Kidney (tissue), 14 donors: ENCODE measurements around the gene FRMD4A. TPM values are rescaled to one million over a fixed set of nuclear protein-coding genes. Genes with fewer than 3 reads are reported as not detected.

Experiments
- DNase-seq, 5 donors: peaks; one replicate each; pipeline ENCODE4 v3.0.0-alpha.2; 2013 to 2020
- FAIRE-seq: peaks from 2 replicates; lab custom pipeline; 2012; peaks lifted over from hg19 to GRCh38; lab: Jason Lieb, UNC
- H3K27ac ChIP-seq, 2 donors: one replicate each; pipeline ENCODE4 v1.7.0; 2013; ENCODE audit warnings: low read depth in 2 of 2, low read length in 2 of 2, inconsistent platforms in 1 of 2
- H3K27me3 ChIP-seq: one replicate; pipeline ENCODE4 v1.7.1; 2013; ENCODE audit warnings: low read length, inconsistent platforms; ENCODE audit not compliant: control insufficient read depth, insufficient read depth
- H3K36me3 ChIP-seq, 3 donors: one replicate each; pipeline versions ENCODE4 v1.7.0 to v1.7.1; 2013; ENCODE audit warnings: low read length in 3 of 3, control low read depth in 1 of 3, inconsistent platforms in 1 of 3; ENCODE audit not compliant: insufficient read depth in 3 of 3, control insufficient read depth in 2 of 3
- H3K4me1 ChIP-seq, 3 donors: one replicate each; pipeline versions ENCODE4 v1.7.0 to v1.7.1; 2013; ENCODE audit warnings: low read length in 3 of 3, inconsistent platforms in 1 of 3, low read depth in 1 of 3; ENCODE audit not compliant: control insufficient read depth in 2 of 3, insufficient read depth in 2 of 3
- H3K4me3 ChIP-seq, 3 donors: one replicate each; pipeline versions ENCODE4 v1.7.0 to v1.8.1; 2013; ENCODE audit warnings: low read length in 3 of 3, control low read depth in 1 of 3, inconsistent platforms in 1 of 3
- H3K9ac ChIP-seq, 3 donors: one replicate each; pipeline versions ENCODE4 v1.7.0 to v1.7.1; 2013; ENCODE audit warnings: low read length in 3 of 3, control low read depth in 1 of 3, inconsistent platforms in 1 of 3
- H3K9me3 ChIP-seq, 3 donors: one replicate each; pipeline versions ENCODE4 v1.7.0 to v1.7.1; 2013; ENCODE audit warnings: low read length in 3 of 3, control low read depth in 1 of 3, inconsistent platforms in 1 of 3; ENCODE audit not compliant: control insufficient read depth in 2 of 3, insufficient read depth in 1 of 3
- intact Hi-C: fragments of 100-400 bp; cut with DNase I; formaldehyde crosslinking; loops from one replicate; pipeline ENCODE4 v1.11.1; 2022
- polyA plus RNA-seq: library from polyadenylated mRNA; stranded (reverse); fragments of 350-450 nt; fragmentation: Illumina TruSeq; extraction: RNeasy Lipid Tissue Mini Kit (QIAGEN cat#74804); gene quantifications from one replicate; pipeline ENCODE4 v1.2.3, GENCODE V29; 2014; ENCODE audit warnings: low read depth, low replicate concordance; ENCODE audit not compliant: insufficient read depth
- total RNA-seq: library from RNA; stranded (reverse); fragmentation: NEBNext Ultra II Directional; extraction: Animal tissue kit (Norgen Biotek cat#: 25700); gene quantifications from one replicate; pipeline ENCODE4 v1.2.1, GENCODE V29; 2021
- TF ChIP-seq, protein P1 (sequence below): IDR thresholded peaks from 3 replicates; pipeline ENCODE4 v1.5.1; 2012; ENCODE audit warnings: mild to moderate bottlenecking, moderate library complexity, borderline replicate concordance; ENCODE audit not compliant: insufficient read depth; ENCODE audit errors: extremely low read depth
- donor health status: control.
- donor health status: control.
- donor health status: control.
- donor health status: control.
- donor health status: control.
- donor health status: DM: yes; HTN: yes; CAD: no.
- donor health status: Normal renal cell carcinoma (clear cell type).

The FRMD4A gene
- total and polyA plus RNA-seq, 2 donors from 2014 or later: 16.0 to 68.2 TPM

- no peak for FAIRE-seq
- Histone ChIP-seq H3K4me3 (no peak overlapping the region), H3K4me1 (peaks cover 0 to 4% (median 0%) of the 10 kb centered on the region in 3 donors), H3K36me3 (peaks cover 0 to 5% (median 5%) of the 10 kb centered on the region in 3 donors), H3K27ac (no peak overlapping the region), H3K9me3 (peaks cover 0 to 6% (median 0%) of the 10 kb centered on the region in 3 donors), H3K27me3 (no peaks in the 10 kb centered on the region), H3K9ac (no peak overlapping the region)
- intact Hi-C loops: no loop called here
- TF ChIP-seq, protein P1, sequence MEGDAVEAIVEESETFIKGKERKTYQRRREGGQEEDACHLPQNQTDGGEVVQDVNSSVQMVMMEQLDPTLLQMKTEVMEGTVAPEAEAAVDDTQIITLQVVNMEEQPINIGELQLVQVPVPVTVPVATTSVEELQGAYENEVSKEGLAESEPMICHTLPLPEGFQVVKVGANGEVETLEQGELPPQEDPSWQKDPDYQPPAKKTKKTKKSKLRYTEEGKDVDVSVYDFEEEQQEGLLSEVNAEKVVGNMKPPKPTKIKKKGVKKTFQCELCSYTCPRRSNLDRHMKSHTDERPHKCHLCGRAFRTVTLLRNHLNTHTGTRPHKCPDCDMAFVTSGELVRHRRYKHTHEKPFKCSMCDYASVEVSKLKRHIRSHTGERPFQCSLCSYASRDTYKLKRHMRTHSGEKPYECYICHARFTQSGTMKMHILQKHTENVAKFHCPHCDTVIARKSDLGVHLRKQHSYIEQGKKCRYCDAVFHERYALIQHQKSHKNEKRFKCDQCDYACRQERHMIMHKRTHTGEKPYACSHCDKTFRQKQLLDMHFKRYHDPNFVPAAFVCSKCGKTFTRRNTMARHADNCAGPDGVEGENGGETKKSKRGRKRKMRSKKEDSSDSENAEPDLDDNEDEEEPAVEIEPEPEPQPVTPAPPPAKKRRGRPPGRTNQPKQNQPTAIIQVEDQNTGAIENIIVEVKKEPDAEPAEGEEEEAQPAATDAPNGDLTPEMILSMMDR: no peak
- DNase-seq: no peak
Measured at GRCh38 chr10:13637303-13637856, 693.3 kb downstream of the FRMD4A start.

- Histone ChIP-seq H3K9ac (no peak overlapping the region), H3K27me3 (no peaks in the 10 kb centered on the region), H3K9me3 (no peaks in the 10 kb centered on the region), H3K36me3 (peaks cover 0 to 5% (median 0%) of the 10 kb centered on the region in 3 donors), H3K4me3 (no peak overlapping the region), H3K4me1 (peaks cover 0 to 4% (median 0%) of the 10 kb centered on the region in 3 donors), H3K27ac (no peak overlapping the region)
- intact Hi-C loops: no loop called here
- FAIRE-seq: no peak
- TF ChIP-seq, protein P1: no peak
- DNase-seq: no peak
Measured at GRCh38 chr10:13636776-13637175, 693.9 kb downstream of the FRMD4A start.

GRCh38 chr10:13634207-13634606 lies 696.5 kb downstream of the FRMD4A start:
- Histone ChIP-seq H3K4me3 (no peak overlapping the region), H3K36me3 (peaks cover 0 to 6% (median 2%) of the 10 kb centered on the region in 3 donors), H3K9ac (no peak overlapping the region), H3K4me1 (peaks cover 0 to 4% (median 0%) of the 10 kb centered on the region in 3 donors), H3K27me3 (no peaks in the 10 kb centered on the region), H3K9me3 (no peaks in the 10 kb centered on the region), H3K27ac (no peak overlapping the region)
- no peak for FAIRE-seq
- DNase-seq: no peak
- TF ChIP-seq, protein P1: no peak
- intact Hi-C loops: no loop called here
